ENCODE results near the gene KIZ. TPM values are rescaled to one million over a fixed set of nuclear protein-coding genes. Genes with fewer than 3 reads are reported as not detected.

Gene KIZ
- total and polyA plus RNA-seq, 7 experiments from 2014 or later, result 15.6 to 49.6 (median 32.5) TPM

DNA sequence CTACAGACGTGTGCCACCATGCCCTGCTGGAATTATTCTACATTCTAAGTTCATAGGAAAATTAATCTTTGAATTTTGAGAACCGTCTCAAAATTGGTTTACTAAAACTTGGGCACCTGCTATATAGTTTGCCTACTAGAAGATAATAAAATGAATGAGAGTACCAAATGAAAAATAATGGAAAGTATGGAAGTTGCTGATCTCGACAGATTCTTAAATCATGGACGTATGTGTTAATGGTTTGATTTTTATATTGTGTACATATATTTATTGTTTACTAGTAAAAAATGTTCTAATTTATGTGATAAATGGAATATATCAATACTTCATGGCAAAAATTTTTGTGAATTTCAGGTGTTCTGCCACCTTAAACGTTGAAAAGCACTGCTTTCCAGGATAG, 60.0 kb downstream of the KIZ start:
- Histone ChIP-seq H3K27me3 (ENCODE audit: control insufficient read depth in 2 of 2, insufficient read depth in 2 of 2, low read length in 2 of 2) (no peaks in the 10 kb centered on the region), H3K36me3 (ENCODE audit: control insufficient read depth in 2 of 3, insufficient read depth in 3 of 3, low read length in 3 of 3) (peaks cover 0 to 7% (median 0%) of the 10 kb centered on the region in 3 experiments), H3K27ac (ENCODE audit: low read depth, low read length) (no peak overlapping the region), H3K4me3 (ENCODE audit: low read length) (no peak overlapping the region), H3K9me3 (ENCODE audit: control insufficient read depth in 2 of 3, low read length in 3 of 3) (no peaks in the 10 kb centered on the region), H3K4me1 (ENCODE audit: control insufficient read depth in 2 of 2, insufficient read depth in 2 of 2, low read length in 2 of 2) (no peaks in the 10 kb centered on the region)
- H3K27me3 Mint-ChIP-seq, result no peaks in the 10 kb centered on the region
- peaks cover 2 to 51% (median 33%) of the 10 kb centered on the region in 5 donors for H3K36me3 Mint-ChIP-seq
- DNase-seq (no peak), ATAC-seq (no peak)
- H3K27ac Mint-ChIP-seq, result no peak overlapping the region
- intact Hi-C loops (cut with micrococcal nuclease), result no loop called here
- peaks cover 0 to 10% (median 2%) of the 10 kb centered on the region in 7 donors for H3K4me1 Mint-ChIP-seq
- H3K9me3 Mint-ChIP-seq, result no peaks in the 10 kb centered on the region
- H3K4me3 Mint-ChIP-seq, result no peak overlapping the region
- CTCF ChIA-PET, result no interaction called here
- POLR2A ChIA-PET, result no interaction called here

DNA sequence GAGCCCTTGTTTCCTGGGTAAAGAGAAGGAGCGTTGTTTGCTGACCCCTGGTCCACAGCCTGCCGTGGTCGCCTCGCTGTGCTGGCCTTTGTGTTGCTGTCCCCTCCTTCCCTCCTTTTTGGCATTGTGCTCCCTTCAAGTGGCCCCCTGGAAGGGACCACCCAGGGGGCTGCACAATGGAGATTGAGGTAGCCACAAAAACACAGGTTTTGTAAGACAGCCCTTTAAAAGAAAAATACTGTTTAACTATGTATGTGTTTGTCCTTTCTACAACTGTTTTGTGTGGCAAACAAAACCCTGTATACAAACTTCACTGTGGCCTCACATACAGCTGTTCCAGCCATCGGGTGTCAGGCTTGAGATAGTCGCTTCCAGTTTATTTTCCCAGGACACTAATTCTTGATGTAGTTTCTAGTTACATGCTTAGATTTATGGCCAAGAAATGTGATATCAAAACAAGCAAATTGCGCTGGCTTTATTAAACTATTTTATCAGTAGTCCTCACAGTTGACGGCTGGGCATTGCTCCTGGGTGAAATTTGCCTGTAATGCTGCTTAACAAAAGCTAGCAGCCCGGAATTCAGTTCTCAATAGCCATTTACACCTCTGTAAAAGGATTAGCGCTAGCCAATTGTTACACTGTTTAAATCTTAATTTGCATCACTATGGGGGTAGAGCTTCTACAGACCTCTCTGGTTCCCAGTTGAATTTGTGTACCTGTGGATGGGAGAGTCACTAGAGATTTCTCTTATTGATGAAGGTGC, 64.1 kb downstream of the KIZ start:
- Mint-ChIP-seq H3K4me3 (no peak overlapping the region), H3K27me3 (no peaks in the 10 kb centered on the region), H3K27ac (no peak overlapping the region), H3K36me3 (peaks cover 0 to 34% (median 30%) of the 10 kb centered on the region in 5 donors), H3K4me1 (peaks cover 0 to 6% (median 0%) of the 10 kb centered on the region in 7 donors), H3K9me3 (no peaks in the 10 kb centered on the region)
- H3K27me3 ChIP-seq (ENCODE audit: control insufficient read depth in 2 of 2, insufficient read depth in 2 of 2, low read length in 2 of 2), result no peaks in the 10 kb centered on the region
- ChIA-PET POLR2A (interaction anchor here (0.6 kb wide), 1 partner anchor 70 kb away, joined by 3 read pairs; no protein-coding TSS in a partner anchor), CTCF (no interaction called here)
- no peak overlapping the region for H3K27ac ChIP-seq (ENCODE audit: low read depth, low read length)
- ATAC-seq (no peak), DNase-seq (no peak)
- peaks cover 0 to 4% (median 0%) of the 10 kb centered on the region in 3 experiments for H3K36me3 ChIP-seq (ENCODE audit: control insufficient read depth in 2 of 3, insufficient read depth in 3 of 3, low read length in 3 of 3)
- no peak overlapping the region for H3K4me3 ChIP-seq (ENCODE audit: low read length)
- intact Hi-C loops (cut with micrococcal nuclease), result no loop called here
- H3K9me3 ChIP-seq (ENCODE audit: control insufficient read depth in 2 of 3, low read length in 3 of 3), result no peaks in the 10 kb centered on the region
- H3K4me1 ChIP-seq (ENCODE audit: control insufficient read depth in 2 of 2, insufficient read depth in 2 of 2, low read length in 2 of 2), result no peaks in the 10 kb centered on the region

DNA sequence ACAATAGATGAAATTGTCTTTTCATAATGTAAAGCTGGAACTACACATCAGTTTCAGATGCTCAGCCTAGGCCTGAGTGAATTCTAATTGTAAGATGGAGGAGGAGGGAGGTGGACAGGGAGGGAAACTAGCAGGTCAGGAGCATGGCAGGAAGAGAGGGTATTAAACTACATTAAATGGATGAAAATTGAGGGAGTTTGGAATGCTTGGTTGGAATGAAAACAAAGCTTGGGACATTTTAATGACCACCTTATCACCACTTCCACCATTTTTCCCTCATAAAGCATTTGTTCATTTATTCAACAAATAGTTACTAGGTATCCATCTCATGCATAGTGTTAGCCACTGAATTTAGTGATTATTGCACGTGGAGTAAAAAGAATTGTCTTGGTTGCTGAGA, 65.0 kb downstream of the KIZ start:
- peaks cover 0 to 6% (median 0%) of the 10 kb centered on the region in 7 donors for H3K4me1 Mint-ChIP-seq
- no peaks in the 10 kb centered on the region for H3K4me1 ChIP-seq (ENCODE audit: control insufficient read depth in 2 of 2, insufficient read depth in 2 of 2, low read length in 2 of 2)
- DNase-seq (no peak), ATAC-seq (no peak)
- H3K4me3 Mint-ChIP-seq, result no peak overlapping the region
- H3K27me3 Mint-ChIP-seq, result no peaks in the 10 kb centered on the region
- H3K27ac ChIP-seq (ENCODE audit: low read depth, low read length), result no peak overlapping the region
- intact Hi-C loops (cut with micrococcal nuclease), result no loop called here
- H3K27me3 ChIP-seq (ENCODE audit: control insufficient read depth in 2 of 2, insufficient read depth in 2 of 2, low read length in 2 of 2), result no peaks in the 10 kb centered on the region
- peaks cover 0 to 4% (median 0%) of the 10 kb centered on the region in 3 experiments for H3K36me3 ChIP-seq (ENCODE audit: control insufficient read depth in 2 of 3, insufficient read depth in 3 of 3, low read length in 3 of 3)
- peaks cover 0 to 38% (median 30%) of the 10 kb centered on the region in 5 donors for H3K36me3 Mint-ChIP-seq
- no peaks in the 10 kb centered on the region for H3K9me3 Mint-ChIP-seq
- ChIA-PET CTCF (no interaction called here), POLR2A (no interaction called here)
- no peak overlapping the region for H3K4me3 ChIP-seq (ENCODE audit: low read length)
- H3K9me3 ChIP-seq (ENCODE audit: control insufficient read depth in 2 of 3, low read length in 3 of 3), result no peaks in the 10 kb centered on the region
- H3K27ac Mint-ChIP-seq, result no peak overlapping the region

DNA sequence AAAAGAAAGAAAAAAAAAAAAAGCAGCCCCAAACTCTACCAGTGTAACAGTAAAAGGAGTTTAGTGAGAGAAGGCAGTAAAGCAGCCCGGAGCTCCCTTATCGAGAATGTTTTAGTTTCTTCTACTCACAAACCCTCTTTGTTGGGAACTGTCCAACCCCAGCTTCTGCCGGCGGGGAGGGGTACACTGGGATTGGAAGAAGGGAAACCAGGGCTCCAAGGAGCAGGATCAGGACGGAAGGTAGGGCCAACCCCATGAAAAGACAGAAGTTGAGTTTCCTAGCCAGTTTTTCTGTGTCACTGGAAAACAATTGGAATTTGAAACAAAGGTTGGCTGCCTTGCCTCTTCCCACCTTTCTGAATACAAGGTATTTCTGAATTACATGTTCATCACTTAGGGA, 66.0 kb downstream of the KIZ start:
- ChIA-PET CTCF (no interaction called here), POLR2A (no interaction called here)
- no peaks in the 10 kb centered on the region for H3K27me3 Mint-ChIP-seq
- intact Hi-C loops (cut with micrococcal nuclease), result no loop called here
- no peak for DNase-seq
- no peak overlapping the region for H3K4me3 Mint-ChIP-seq
- Histone ChIP-seq H3K9me3 (ENCODE audit: control insufficient read depth in 2 of 3, low read length in 3 of 3) (no peaks in the 10 kb centered on the region), H3K36me3 (ENCODE audit: control insufficient read depth in 2 of 3, insufficient read depth in 3 of 3, low read length in 3 of 3) (peaks cover 0 to 4% (median 0%) of the 10 kb centered on the region in 3 experiments), H3K4me1 (ENCODE audit: control insufficient read depth in 2 of 2, insufficient read depth in 2 of 2, low read length in 2 of 2) (no peaks in the 10 kb centered on the region), H3K27ac (ENCODE audit: low read depth, low read length) (no peak overlapping the region), H3K27me3 (ENCODE audit: control insufficient read depth in 2 of 2, insufficient read depth in 2 of 2, low read length in 2 of 2) (no peaks in the 10 kb centered on the region), H3K4me3 (ENCODE audit: low read length) (no peak overlapping the region)
- ATAC-seq, result no peak
- no peaks in the 10 kb centered on the region for H3K9me3 Mint-ChIP-seq
- no peak overlapping the region for H3K27ac Mint-ChIP-seq
- peaks cover 0 to 6% (median 0%) of the 10 kb centered on the region in 7 donors for H3K4me1 Mint-ChIP-seq
- H3K36me3 Mint-ChIP-seq, result peaks cover 0 to 32% (median 22%) of the 10 kb centered on the region in 5 donors

DNA sequence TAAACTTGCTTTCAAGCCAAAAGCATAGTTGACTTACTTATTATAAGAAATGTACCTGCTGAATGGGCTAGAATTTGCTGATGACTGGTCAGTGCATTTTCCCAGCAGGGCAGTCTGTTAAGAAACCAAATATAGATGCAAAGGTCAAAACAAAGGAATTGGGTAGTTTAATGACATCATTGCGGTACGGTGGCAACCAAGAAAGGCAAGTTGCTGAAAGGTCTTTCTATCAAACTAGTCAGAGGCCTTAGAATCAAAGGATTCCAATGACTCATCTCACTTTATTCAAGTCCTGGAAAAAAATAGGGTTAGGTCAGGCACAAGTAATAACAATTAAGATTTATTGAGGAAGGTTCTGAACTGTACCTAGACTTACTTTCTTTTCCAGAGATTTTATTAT, 76.4 kb downstream of the KIZ start:
- H3K27me3 Mint-ChIP-seq, result no peaks in the 10 kb centered on the region
- ATAC-seq (no peak), DNase-seq (no peak)
- Histone ChIP-seq H3K4me1 (ENCODE audit: control insufficient read depth in 2 of 2, insufficient read depth in 2 of 2, low read length in 2 of 2) (no peaks in the 10 kb centered on the region), H3K4me3 (ENCODE audit: low read length) (no peak overlapping the region), H3K36me3 (ENCODE audit: control insufficient read depth in 2 of 3, insufficient read depth in 3 of 3, low read length in 3 of 3) (peaks cover 0 to 12% (median 0%) of the 10 kb centered on the region in 3 experiments), H3K27me3 (ENCODE audit: control insufficient read depth in 2 of 2, insufficient read depth in 2 of 2, low read length in 2 of 2) (no peaks in the 10 kb centered on the region), H3K27ac (ENCODE audit: low read depth, low read length) (no peak overlapping the region), H3K9me3 (ENCODE audit: control insufficient read depth in 2 of 3, low read length in 3 of 3) (no peaks in the 10 kb centered on the region)
- intact Hi-C loops (cut with micrococcal nuclease), result no loop called here
- peaks cover 0 to 3% (median 0%) of the 10 kb centered on the region in 11 donors for H3K9me3 Mint-ChIP-seq
- no peaks in the 10 kb centered on the region for H3K4me1 Mint-ChIP-seq
- no peak overlapping the region for H3K27ac Mint-ChIP-seq
- ChIA-PET POLR2A (no interaction called here), CTCF (interaction anchor here (0.6 kb wide), 1 partner anchor 1901 kb away, joined by 3 read pairs; no protein-coding TSS in a partner anchor)
- H3K36me3 Mint-ChIP-seq, result peaks cover 0 to 30% (median 10%) of the 10 kb centered on the region in 5 donors
- H3K4me3 Mint-ChIP-seq, result no peak overlapping the region

DNA sequence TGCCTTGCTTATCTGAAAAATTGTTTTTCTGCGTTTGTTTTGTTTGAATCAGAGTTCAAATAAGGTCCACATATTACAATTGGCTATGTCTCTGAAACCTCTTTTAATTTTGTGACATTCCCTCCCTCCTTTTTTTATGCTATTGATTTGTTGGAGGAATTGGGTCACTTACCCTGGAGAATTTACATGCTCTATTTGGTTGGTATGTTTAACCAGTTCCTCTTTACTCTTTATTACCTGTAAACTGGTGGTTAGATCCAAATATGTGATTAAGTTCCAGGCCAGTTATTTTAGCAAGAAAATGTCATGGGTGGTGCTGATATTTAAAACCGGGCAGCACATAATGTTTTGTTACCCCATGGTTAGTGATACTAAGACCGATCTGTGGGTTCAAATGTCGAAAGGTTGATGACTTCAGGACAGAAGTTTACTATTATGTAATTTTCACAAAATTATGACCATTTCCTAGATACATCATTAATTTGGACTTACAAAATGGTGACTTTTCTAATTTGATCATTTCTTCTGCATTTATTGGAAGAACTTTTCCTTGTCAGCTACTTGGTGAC, 77.3 kb downstream of the KIZ start:
- Mint-ChIP-seq H3K27ac (no peak overlapping the region), H3K4me1 (no peaks in the 10 kb centered on the region), H3K9me3 (peaks cover 0 to 3% (median 0%) of the 10 kb centered on the region in 11 donors), H3K27me3 (no peaks in the 10 kb centered on the region), H3K4me3 (no peak overlapping the region), H3K36me3 (peaks cover 0 to 31% (median 10%) of the 10 kb centered on the region in 5 donors)
- Histone ChIP-seq H3K9me3 (ENCODE audit: control insufficient read depth in 2 of 3, low read length in 3 of 3) (no peaks in the 10 kb centered on the region), H3K36me3 (ENCODE audit: control insufficient read depth in 2 of 3, insufficient read depth in 3 of 3, low read length in 3 of 3) (peaks cover 0 to 15% (median 0%) of the 10 kb centered on the region in 3 experiments), H3K27me3 (ENCODE audit: control insufficient read depth in 2 of 2, insufficient read depth in 2 of 2, low read length in 2 of 2) (no peaks in the 10 kb centered on the region), H3K4me1 (ENCODE audit: control insufficient read depth in 2 of 2, insufficient read depth in 2 of 2, low read length in 2 of 2) (no peaks in the 10 kb centered on the region), H3K4me3 (ENCODE audit: low read length) (no peak overlapping the region), H3K27ac (ENCODE audit: low read depth, low read length) (no peak overlapping the region)
- DNase-seq, result no peak
- intact Hi-C loops (cut with micrococcal nuclease), result no loop called here
- no peak for ATAC-seq
- ChIA-PET CTCF (no interaction called here), POLR2A (no interaction called here)
